Epithelial cell of esophagus (primary cell): Measurements from ENCODE around the gene KCTD5.
"Not testable (repeated sequence)": the region's sequence is repeated elsewhere in the genome, so short reads cannot be mapped to it uniquely, and the experiment has no call there.

ENCODE experiments used
- DNase-seq: peaks from one replicate; pipeline ENCODE4 v3.0.0; 2010; ENCODE audit warnings: low read depth
- H3K4me3 ChIP-seq: 2 replicates; pipeline ENCODE4 v1.5.1; 2011; ENCODE audit warnings: mild to moderate bottlenecking, low read length, control low read depth
- TF ChIP-seq, protein P1 (sequence below): IDR thresholded peaks from 2 replicates; pipeline ENCODE4 v1.5.1; 2011; ENCODE audit warnings: low read depth, mild to moderate bottlenecking, low read length, control low read depth, inconsistent platforms; ENCODE audit not compliant: insufficient read depth; ENCODE audit errors: missing control alignments

The KCTD5 gene

DNA sequence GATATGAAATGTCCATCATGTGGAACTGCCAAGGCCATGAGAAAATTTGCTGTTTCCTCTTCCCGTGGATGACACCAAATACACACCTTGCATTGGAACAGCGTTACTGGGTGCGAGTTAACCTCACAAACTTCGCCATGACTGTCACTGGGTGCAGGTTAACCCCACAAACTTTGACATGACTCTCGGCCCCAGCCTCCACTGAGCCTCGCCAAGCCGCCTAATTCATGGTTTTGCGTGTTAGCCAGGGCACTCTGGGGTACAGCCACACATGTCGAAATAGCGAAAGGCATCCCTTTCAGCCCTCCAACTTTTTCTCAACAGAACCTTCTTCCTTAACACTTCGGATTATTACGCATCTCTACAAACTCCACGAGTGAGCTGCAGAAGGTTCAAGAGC, 10.6 kb upstream of the KCTD5 start:
- H3K4me3 ChIP-seq: peak overlapping the region; percentile 51
- no peak for DNase-seq
- TF ChIP-seq, protein P1, sequence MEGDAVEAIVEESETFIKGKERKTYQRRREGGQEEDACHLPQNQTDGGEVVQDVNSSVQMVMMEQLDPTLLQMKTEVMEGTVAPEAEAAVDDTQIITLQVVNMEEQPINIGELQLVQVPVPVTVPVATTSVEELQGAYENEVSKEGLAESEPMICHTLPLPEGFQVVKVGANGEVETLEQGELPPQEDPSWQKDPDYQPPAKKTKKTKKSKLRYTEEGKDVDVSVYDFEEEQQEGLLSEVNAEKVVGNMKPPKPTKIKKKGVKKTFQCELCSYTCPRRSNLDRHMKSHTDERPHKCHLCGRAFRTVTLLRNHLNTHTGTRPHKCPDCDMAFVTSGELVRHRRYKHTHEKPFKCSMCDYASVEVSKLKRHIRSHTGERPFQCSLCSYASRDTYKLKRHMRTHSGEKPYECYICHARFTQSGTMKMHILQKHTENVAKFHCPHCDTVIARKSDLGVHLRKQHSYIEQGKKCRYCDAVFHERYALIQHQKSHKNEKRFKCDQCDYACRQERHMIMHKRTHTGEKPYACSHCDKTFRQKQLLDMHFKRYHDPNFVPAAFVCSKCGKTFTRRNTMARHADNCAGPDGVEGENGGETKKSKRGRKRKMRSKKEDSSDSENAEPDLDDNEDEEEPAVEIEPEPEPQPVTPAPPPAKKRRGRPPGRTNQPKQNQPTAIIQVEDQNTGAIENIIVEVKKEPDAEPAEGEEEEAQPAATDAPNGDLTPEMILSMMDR: no peak

DNA sequence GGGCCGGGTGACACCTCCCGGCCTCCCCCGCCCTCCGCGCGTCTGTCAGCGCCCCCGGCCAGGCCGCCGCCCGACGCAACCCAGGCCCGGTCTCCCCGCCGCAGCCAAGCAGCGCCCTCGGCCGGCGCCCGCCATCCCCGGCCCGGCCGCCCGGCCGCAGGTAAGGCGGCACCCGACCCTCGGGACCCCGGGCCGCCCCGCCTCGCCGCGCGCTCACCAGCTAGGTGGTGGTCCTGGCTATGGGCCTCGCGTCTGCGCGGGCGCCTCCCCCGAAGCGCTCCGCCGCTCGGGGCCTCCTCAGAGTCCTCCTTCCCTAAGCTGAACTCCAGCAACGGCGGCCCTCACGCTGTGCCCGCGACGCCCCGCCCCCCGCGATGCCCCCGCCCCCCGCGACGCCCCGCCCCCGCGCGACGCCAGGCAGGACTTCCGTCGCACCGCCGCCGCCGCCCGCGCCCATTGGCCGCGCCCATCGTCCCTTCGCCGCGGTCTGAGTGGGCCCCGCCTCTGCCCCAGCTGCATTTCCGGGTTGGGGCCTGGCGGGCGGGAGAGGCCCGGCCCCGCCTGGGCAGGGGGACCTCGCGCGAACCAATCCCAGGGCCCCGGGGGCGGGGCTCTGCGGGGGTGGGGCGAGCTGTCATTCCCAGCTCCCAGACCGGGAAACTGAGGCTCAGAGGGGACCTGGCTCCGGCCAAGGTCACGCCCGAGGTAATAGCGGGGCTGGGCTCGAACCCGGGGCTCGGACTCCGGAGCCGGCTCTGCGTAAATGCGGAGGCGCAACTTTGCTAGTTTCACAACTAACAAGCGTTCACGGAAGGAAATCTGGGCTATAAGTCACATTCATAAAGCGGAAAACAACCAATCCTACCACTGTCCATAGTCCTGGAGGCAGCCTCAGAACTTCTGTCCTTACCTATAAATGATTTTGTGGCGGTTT, 9.0 kb upstream of the KCTD5 start:
- TF ChIP-seq, protein P1: no peak
- H3K4me3 ChIP-seq: peak overlapping the region; percentile 67
- DNase-seq: peak; percentile 97

DNA sequence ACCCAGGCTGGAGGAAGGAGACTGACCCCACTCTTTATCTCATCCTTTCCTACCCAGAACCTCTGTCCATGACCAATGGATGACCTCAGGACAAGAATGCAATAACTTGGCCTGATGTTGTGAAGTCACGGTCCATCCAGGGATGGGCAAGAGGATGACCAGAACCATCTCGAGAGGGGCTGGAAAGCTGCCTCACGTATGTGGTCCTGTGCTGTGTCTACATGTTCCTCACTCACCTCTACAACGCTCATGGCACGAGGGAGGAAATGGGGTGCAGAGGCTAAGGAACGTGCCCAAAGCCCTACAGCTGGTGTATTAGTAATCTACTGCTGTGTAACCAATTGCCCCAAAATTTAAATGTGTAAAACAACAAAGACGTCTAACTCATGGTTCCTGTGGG, 7.3 kb upstream of the KCTD5 start:
- H3K4me3 ChIP-seq: no peak overlapping the region
- TF ChIP-seq, protein P1: no peak
- no peak for DNase-seq

DNA sequence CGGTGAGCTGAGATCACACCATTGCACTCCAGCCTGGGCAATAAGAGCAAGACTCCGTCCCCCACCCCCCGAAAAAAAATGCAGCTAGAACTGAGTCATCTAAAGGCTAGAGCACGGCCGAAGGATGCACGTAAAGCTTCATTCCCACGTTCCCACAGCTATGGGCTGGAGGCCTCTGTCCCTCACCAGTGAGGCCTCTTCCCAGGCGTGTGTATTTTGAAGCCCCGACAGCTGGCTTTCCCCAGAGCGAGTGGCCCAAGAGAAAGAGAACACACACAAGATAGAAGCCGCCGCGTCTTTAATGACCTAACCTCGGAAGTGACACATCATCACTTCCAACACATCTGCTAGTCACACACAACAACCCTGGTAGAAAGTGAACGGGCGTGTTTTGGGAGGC, 6.6 kb upstream of the KCTD5 start:
- DNase-seq: peak; percentile 9
- TF ChIP-seq, protein P1: no peak
- no peak overlapping the region for H3K4me3 ChIP-seq

DNA sequence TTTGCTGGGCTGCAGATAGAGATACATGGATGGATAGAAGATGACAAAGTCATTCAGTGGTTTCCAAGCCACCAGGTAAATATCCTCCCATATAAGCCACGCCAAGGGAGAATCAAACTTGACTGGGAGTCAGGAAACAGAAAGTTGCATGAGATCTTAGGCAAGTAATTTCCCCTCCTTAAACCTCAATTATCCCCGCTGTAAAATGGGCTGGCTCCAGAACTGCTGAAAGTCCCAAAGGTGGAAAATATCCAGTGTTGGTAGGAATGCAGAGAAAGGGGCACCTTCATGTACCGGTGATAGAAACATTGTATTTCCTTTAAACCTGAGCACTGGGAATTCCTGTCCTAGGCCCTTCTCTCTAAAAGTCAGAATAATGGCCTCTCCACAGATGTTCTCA, 5.4 kb upstream of the KCTD5 start:
- not testable (repeated sequence) for DNase-seq, H3K4me3 ChIP-seq

DNA sequence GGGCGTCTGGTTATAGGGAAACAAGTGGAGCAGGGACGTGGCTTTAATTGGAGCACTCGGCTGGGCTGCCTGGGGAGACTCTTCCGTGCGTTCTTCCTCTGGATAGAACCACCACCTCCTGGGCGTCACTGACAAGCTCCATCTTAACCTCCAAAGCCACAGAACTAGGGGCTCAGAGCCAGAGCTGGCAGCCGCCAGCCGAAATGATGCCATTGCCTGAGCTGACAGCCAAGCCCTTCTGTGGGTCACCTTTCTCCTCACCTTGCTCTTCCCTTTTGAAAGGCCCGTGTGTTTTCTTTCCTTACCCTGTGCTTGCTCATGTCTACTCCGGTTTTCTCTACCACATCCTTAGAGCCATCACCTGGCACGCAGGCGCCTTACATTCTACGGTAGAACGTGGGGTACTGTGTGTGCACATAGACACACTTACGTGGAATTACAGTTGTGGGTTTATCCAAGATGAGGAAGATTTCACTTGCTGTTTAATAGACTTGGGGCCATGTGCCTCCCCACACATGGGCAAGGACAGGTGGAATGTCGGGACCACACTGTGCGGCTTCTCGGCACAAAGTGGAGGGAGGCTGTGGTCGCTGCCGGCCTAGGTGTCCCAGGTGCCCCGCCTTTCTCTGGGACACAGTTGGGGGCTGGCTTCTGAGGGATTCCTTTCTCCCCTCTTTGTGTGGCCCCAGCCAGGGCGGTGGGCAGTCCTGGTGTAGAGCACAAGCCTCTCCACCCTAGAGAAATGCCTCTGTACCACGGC, 3.9 kb upstream of the KCTD5 start:
- not testable (repeated sequence) for H3K4me3 ChIP-seq, DNase-seq

DNA sequence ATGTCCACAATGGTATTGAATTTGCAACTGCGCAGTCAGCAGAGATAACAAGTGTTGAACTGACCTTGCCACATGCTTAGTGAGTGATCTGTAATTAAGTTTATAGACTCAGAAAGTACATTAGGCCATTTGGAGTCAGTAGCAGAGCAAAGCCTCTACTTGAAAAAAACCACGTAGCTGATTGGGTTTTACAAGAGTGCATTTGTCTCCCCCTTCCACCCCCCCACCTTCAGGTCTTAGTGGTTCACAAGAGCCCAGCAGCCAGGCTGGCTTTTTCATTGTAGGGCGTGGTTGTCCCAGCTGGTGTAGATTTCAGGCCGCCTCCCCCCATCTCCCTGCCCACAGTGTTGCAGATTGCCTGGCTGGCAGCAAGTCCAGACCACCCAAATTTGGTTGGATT, 2.4 kb upstream of the KCTD5 start:
- not testable (repeated sequence) for DNase-seq

DNA sequence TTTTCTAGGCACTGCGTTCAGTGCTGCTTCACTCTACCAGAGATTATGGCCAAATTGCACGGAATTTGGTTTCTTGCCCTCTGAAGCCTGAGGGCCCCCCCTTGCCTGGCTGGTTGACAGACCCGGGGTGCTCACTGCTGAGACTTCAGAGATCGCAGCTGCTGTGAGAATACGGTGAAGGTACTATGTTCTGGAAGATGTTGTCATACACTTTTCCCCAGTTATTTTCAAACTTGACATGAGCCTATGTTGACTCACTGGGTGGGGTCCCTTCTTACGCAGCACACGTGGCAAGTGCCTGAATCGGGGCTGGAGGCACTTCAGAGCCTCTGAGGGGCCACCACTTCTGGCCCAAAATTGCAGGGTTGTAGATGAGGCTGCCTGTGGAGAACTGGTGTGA, 2.0 kb upstream of the KCTD5 start:
- not testable (repeated sequence) for H3K4me3 ChIP-seq

More for the DNA sequence above, 2.4 kb upstream of the KCTD5 start:
- H3K4me3 ChIP-seq: not testable (repeated sequence)

DNA sequence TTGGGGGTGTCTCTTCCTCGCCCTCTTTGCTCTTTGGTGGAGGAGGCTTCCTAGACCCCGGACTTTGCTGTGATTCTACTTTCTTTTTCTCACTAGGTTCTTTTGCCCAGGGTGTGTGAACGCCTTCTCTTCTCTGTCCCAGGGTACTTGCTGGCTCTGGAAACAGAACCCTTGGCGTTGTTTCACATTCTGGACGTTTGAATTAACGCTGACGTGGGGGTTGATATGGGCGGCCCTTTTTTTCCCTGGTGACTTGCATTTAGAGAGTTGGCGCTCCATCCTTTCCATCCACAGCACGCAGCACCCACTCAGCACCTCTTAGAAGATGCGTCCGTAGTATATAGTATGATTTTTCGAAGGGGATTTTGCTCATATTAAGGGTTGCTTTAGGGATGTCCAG, 718 bp downstream of the KCTD5 start:
- DNase-seq: peak; percentile 8
- H3K4me3 ChIP-seq: peak overlapping the region; percentile 90

More for the DNA sequence above, 2.0 kb upstream of the KCTD5 start:
- DNase-seq: peak; percentile 54

DNA sequence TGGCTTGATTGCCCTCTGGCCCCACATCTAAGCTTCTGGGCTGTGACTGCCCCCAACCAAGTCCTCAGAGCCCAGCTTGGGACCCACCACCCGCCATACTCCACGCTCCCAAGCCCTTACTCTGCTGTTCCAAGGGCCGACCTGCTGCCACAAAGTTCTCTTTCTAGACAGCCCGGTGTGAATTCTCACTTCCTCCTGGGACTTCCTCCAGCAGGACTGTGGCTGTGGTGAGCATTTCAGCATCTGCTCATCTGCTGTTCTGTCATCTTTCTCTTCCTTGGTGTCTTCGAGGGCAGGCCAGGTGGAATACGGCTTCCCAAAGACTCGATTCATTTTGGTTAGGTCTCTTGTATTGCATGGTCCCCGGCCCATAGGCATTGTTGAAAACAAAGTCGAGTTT, 3.8 kb downstream of the KCTD5 start:
- H3K4me3 ChIP-seq, DNase-seq: not testable (repeated sequence)
